ENCODE measurements around the gene LYPD6B. TPM values are rescaled to one million over a fixed set of nuclear protein-coding genes. Genes with fewer than 3 reads are reported as not detected.

The LYPD6B gene
- total and polyA plus RNA-seq, 2 experiments from 2014 or later: 1.7 to 3.6 TPM

- H3K4me1 Mint-ChIP-seq: peaks cover 35% of the 10 kb centered on the region
- H3K4me3 Mint-ChIP-seq: no peak overlapping the region
- DNase-seq (ENCODE audit: low spot score): no peak
- Histone ChIP-seq H4K20me1 (replicated peaks; ENCODE audit: insufficient read depth) (no peaks in the 10 kb centered on the region; the same call in 1 of the 2 replicates), H3F3A (replicated peaks; ENCODE audit: low read depth) (no peaks in the 10 kb centered on the region), H3K27ac (ENCODE audit: low read depth) (no peak overlapping the region), H3K4me1 (ENCODE audit: insufficient read depth) (peaks cover 11% of the 10 kb centered on the region; the same call in 1 of the 2 replicates), H3K79me2 (replicated peaks; ENCODE audit: insufficient read depth) (no peaks in the 10 kb centered on the region), H3K36me3 (ENCODE audit: insufficient read depth) (no peaks in the 10 kb centered on the region), H3K4me2 (no peak overlapping the region), H3K4me3 (no peak overlapping the region), H3K9me2 (ENCODE audit: insufficient read depth) (no peaks in the 10 kb centered on the region), H3K27me3 (ENCODE audit: insufficient read depth) (no peaks in the 10 kb centered on the region), H2AFZ (no peak overlapping the region)
- TF ChIP-seq EZH2phosphoT487 (IDR thresholded peaks at IDR 0.05; ENCODE audit: unreplicated experiment): no peak
- peak; percentile 78 for TF ChIP-seq ZNF331 (CRISPR knock-in tag; IDR thresholded peaks at IDR 0.05; ENCODE audit: low read depth)
- no peak for ATAC-seq
- no peaks in the 10 kb centered on the region for H3K36me3 Mint-ChIP-seq (ENCODE audit: low read depth)
- H3K27me3 Mint-ChIP-seq (ENCODE audit: insufficient read depth, low read depth, poor library complexity): no peaks in the 10 kb centered on the region
- no peak overlapping the region for H3K27ac Mint-ChIP-seq
- H3K9me3 Mint-ChIP-seq: no peaks in the 10 kb centered on the region
Observed at GRCh38 chr2:149164827-149165226, 126.3 kb downstream of the LYPD6B start.

GRCh38 chr2:149167001-149167780, 128.7 kb downstream of the LYPD6B start:
- DNase-seq (ENCODE audit: low spot score) (no peak), ATAC-seq (no peak)
- H2AFZ ChIP-seq: no peak overlapping the region; the same call in 1 of the 2 replicates
- H3K4me3 ChIP-seq: no peak overlapping the region
- H3F3A ChIP-seq (replicated peaks; ENCODE audit: low read depth): no peaks in the 10 kb centered on the region
- no peaks in the 10 kb centered on the region for H3K9me3 Mint-ChIP-seq
- H4K20me1 ChIP-seq (replicated peaks; ENCODE audit: insufficient read depth): no peaks in the 10 kb centered on the region; the same call in 1 of the 2 replicates
- H3K27me3 Mint-ChIP-seq (ENCODE audit: insufficient read depth, low read depth, poor library complexity): peaks cover 1% of the 10 kb centered on the region
- H3K4me3 Mint-ChIP-seq: no peak overlapping the region
- no peaks in the 10 kb centered on the region for H3K9me2 ChIP-seq (ENCODE audit: insufficient read depth)
- peaks cover 22% of the 10 kb centered on the region for H3K4me1 Mint-ChIP-seq
- H3K4me2 ChIP-seq: no peak overlapping the region
- no peak overlapping the region for H3K27ac ChIP-seq (ENCODE audit: low read depth)
- H3K4me1 ChIP-seq (ENCODE audit: insufficient read depth): peaks cover 11% of the 10 kb centered on the region; the same call in 1 of the 2 replicates
- no peak overlapping the region for H3K27ac Mint-ChIP-seq
- H3K27me3 ChIP-seq (ENCODE audit: insufficient read depth): no peaks in the 10 kb centered on the region
- H3K79me2 ChIP-seq (replicated peaks; ENCODE audit: insufficient read depth): no peaks in the 10 kb centered on the region
- H3K36me3 ChIP-seq (ENCODE audit: insufficient read depth): no peaks in the 10 kb centered on the region
- peaks cover 3% of the 10 kb centered on the region; the same call in 2 of the 3 replicates for H3K36me3 Mint-ChIP-seq (ENCODE audit: low read depth)
- no peak for TF ChIP-seq ETS1 (IDR thresholded peaks at IDR 0.05)
- TF ChIP-seq REST (IDR thresholded peaks at IDR 0.05; ENCODE audit: unreplicated experiment): no peak
- TF ChIP-seq ZNF331 (CRISPR knock-in tag; IDR thresholded peaks at IDR 0.05; ENCODE audit: low read depth): no peak
- TF ChIP-seq ZNF462 (CRISPR knock-in tag; IDR thresholded peaks at IDR 0.05): no peak
- no peak for TF ChIP-seq CTCF (conservative IDR thresholded peaks at IDR 0.05; ENCODE audit: low read depth in 2 of 2)
- TF ChIP-seq EZH2phosphoT487 (IDR thresholded peaks at IDR 0.05; ENCODE audit: unreplicated experiment): no peak
- TF ChIP-seq STAT1 (IDR thresholded peaks at IDR 0.05; ENCODE audit: unreplicated experiment): no peak
